Stimulated activated CD4-positive, alpha-beta T cell treated with anti-CD3 and anti-CD28 coated beads, Interleukin-15, amount 100 ng/mL, for 24 hours (primary cell): Measurements from ENCODE around the gene ACOT13.
"Not testable (repeated sequence)": the region's sequence is repeated elsewhere in the genome, so short reads cannot be mapped to it uniquely, and the experiment has no call there.

ENCODE experiments used
- DNase-seq: peaks from one replicate; pipeline ENCODE4 v3.0.0-alpha.2; 2020

ACOT13 gene

GRCh38 chr6:24663189-24663588, 3.7 kb upstream of the ACOT13 start:
- DNase-seq, result no peak

GRCh38 chr6:24664046-24664987, 2.6 kb upstream of the ACOT13 start:
- DNase-seq, result no peak

- peak; percentile 59 for DNase-seq
Measured at GRCh38 chr6:24666097-24666640, 708 bp upstream of the ACOT13 start.

GRCh38 chr6:24667378-24667803, 514 bp downstream of the ACOT13 start:
- no peak for DNase-seq

GRCh38 chr6:24668066-24668996, 1.5 kb downstream of the ACOT13 start:
- not testable (repeated sequence) for DNase-seq

- no peak for DNase-seq
Measured at GRCh38 chr6:24668997-24669361, 2.1 kb downstream of the ACOT13 start.

- DNase-seq, result not testable (repeated sequence)
Measured at GRCh38 chr6:24670492-24670891, 3.6 kb downstream of the ACOT13 start.

GRCh38 chr6:24671077-24671476, 4.2 kb downstream of the ACOT13 start:
- not testable (repeated sequence) for DNase-seq

- DNase-seq, result no peak
Measured at GRCh38 chr6:24672620-24673182, 5.8 kb downstream of the ACOT13 start.

- no peak for DNase-seq
Measured at GRCh38 chr6:24673625-24674024, 6.7 kb downstream of the ACOT13 start.

- DNase-seq, result not testable (repeated sequence)
Measured at GRCh38 chr6:24678792-24679352, 12.0 kb downstream of the ACOT13 start.

GRCh38 chr6:24680582-24680981, 13.7 kb downstream of the ACOT13 start:
- DNase-seq, result no peak

- DNase-seq, result no peak
Measured at GRCh38 chr6:24683297-24684296, 16.7 kb downstream of the ACOT13 start.

- DNase-seq, result no peak
Measured at GRCh38 chr6:24686408-24686807, 19.5 kb downstream of the ACOT13 start.

- DNase-seq, result no peak
Measured at GRCh38 chr6:24686946-24687345, 20.1 kb downstream of the ACOT13 start.

GRCh38 chr6:24689964-24690363, 23.1 kb downstream of the ACOT13 start:
- no peak for DNase-seq

GRCh38 chr6:24690593-24690992, 23.7 kb downstream of the ACOT13 start:
- DNase-seq, result no peak

GRCh38 chr6:24691550-24691949, 24.7 kb downstream of the ACOT13 start:
- DNase-seq, result no peak

GRCh38 chr6:24692003-24692402, 25.1 kb downstream of the ACOT13 start:
- no peak for DNase-seq

- DNase-seq, result no peak
Measured at GRCh38 chr6:24692415-24692814, 25.5 kb downstream of the ACOT13 start.
